WTC11 (cell line): ENCODE data around the gene CDKN3. TPM values are rescaled to one million over a fixed set of nuclear protein-coding genes. Genes with fewer than 3 reads are reported as not detected.

Experiments
- ATAC-seq: fragments of 200-7000 bp; cut with Tn5 transposase; 2 replicates; pipeline ENCODE4 v1.10.0; 2021; ENCODE audit warnings: mild to moderate bottlenecking, moderate library complexity
- CTCF ChIA-PET: fragments of 300-600 bp; sonication (Branson Sonifier 250); formaldehyde crosslinking; loops from one replicate; lab custom pipeline; 2021; ENCODE audit warnings: antibody characterized with exemption; lab: Charles Lee
- POLR2A ChIA-PET: fragments of 350-600 bp; sonication (Branson Sonifier 250); formaldehyde crosslinking; loops from one replicate; lab custom pipeline; 2021; ENCODE audit warnings: antibody characterized with exemption; lab: Charles Lee
- DNase-seq: peaks from one replicate; pipeline ENCODE4 v3.0.0; 2021; ENCODE audit warnings: low spot score
- H3K27ac Mint-ChIP-seq: 2 replicates; pipeline ENCODE4 v1.8.0; 2021; ENCODE audit warnings: mixed read lengths
- H3K27me3 Mint-ChIP-seq: 2 replicates; pipeline ENCODE4 v1.8.0; 2021; ENCODE audit warnings: low read depth, mild to moderate bottlenecking, moderate library complexity, mixed read lengths
- H3K36me3 Mint-ChIP-seq: 2 replicates; pipeline ENCODE4 v1.8.0; 2021; ENCODE audit warnings: mixed read lengths
- H3K4me1 Mint-ChIP-seq: 2 replicates; pipeline ENCODE4 v1.8.0; 2022; ENCODE audit warnings: mixed read lengths
- H3K4me3 Mint-ChIP-seq: 2 replicates; pipeline ENCODE4 v1.8.0; 2021; ENCODE audit warnings: mild to moderate bottlenecking, moderate library complexity, mixed read lengths
- H3K9me3 Mint-ChIP-seq: 2 replicates; pipeline ENCODE4 v1.8.0; 2021; ENCODE audit warnings: mixed read lengths
- ETV6 ChIP-seq: sonication (generic); formaldehyde crosslinking; IDR thresholded peaks from 2 replicates; pipeline ENCODE4 v1.8.1; 2022; ENCODE audit warnings: mild to moderate bottlenecking, missing genetic modification reagents
- FOXK1 ChIP-seq: sonication (generic); formaldehyde crosslinking; IDR thresholded peaks from 2 replicates; pipeline ENCODE4 v1.8.0; 2022; ENCODE audit warnings: mild to moderate bottlenecking, moderate library complexity, missing genetic modification reagents
- KAT7 ChIP-seq: sonication (generic); formaldehyde crosslinking; IDR thresholded peaks from 2 replicates; pipeline ENCODE4 v1.8.1; 2023; ENCODE audit warnings: missing genetic modification reagents, mild to moderate bottlenecking, borderline replicate concordance
- OVOL2 ChIP-seq: fragments of 250-450 bp; sonication (Bioruptor Pico); IDR thresholded peaks from 2 replicates; pipeline ENCODE4 v1.9.0; 2021; ENCODE audit warnings: mild to moderate bottlenecking, borderline replicate concordance
- RELA ChIP-seq: sonication (generic); formaldehyde crosslinking; IDR thresholded peaks from 2 replicates; pipeline ENCODE4 v1.8.1; 2022; ENCODE audit warnings: missing genetic modification reagents, mild to moderate bottlenecking, borderline replicate concordance
- RORB ChIP-seq: fragments of 250-450 bp; sonication (Bioruptor Pico); IDR thresholded peaks from 2 replicates; pipeline ENCODE4 v1.9.0; 2021; ENCODE audit warnings: mild to moderate bottlenecking
- TCF7 ChIP-seq: sonication (generic); formaldehyde crosslinking; IDR thresholded peaks from 2 replicates; pipeline ENCODE4 v1.8.0; 2022; ENCODE audit warnings: mild to moderate bottlenecking, low read depth, missing genetic modification reagents, moderate library complexity
- ZNF138 ChIP-seq: sonication (generic); formaldehyde crosslinking; conservative IDR thresholded peaks from 2 replicates; pipeline ENCODE4 v1.8.1; 2022; ENCODE audit warnings: mild to moderate bottlenecking, moderate library complexity, missing genetic modification reagents
- ZNF219 ChIP-seq: sonication (generic); formaldehyde crosslinking; IDR thresholded peaks from 2 replicates; pipeline ENCODE4 v1.8.0; 2023; ENCODE audit warnings: missing genetic modification reagents, mild to moderate bottlenecking, borderline replicate concordance
- ZNF263 ChIP-seq: sonication (generic); formaldehyde crosslinking; IDR thresholded peaks from 2 replicates; pipeline ENCODE4 v1.8.1; 2022; ENCODE audit warnings: low read depth, mild to moderate bottlenecking, moderate library complexity, missing genetic modification reagents
- ZNF317 ChIP-seq: sonication (generic); formaldehyde crosslinking; IDR thresholded peaks from 2 replicates; pipeline ENCODE4 v1.8.1; 2023; ENCODE audit warnings: low read depth, mild to moderate bottlenecking, moderate library complexity, missing genetic modification reagents, borderline replicate concordance
- ZNF416 ChIP-seq: fragments of 250-450 bp; sonication (Bioruptor Pico); IDR thresholded peaks from 2 replicates; pipeline ENCODE4 v1.9.0; 2021; ENCODE audit warnings: mild to moderate bottlenecking, inconsistent platforms
- total RNA-seq: library from RNA; stranded (reverse); gene quantifications from 3 replicates; pipeline ENCODE4 v1.2.3, GENCODE V29; 2021
- TF ChIP-seq, protein P1 (sequence below): fragments of 250-450 bp; sonication (Bioruptor Pico); IDR thresholded peaks from 2 replicates; pipeline ENCODE4 v1.9.0; 2021; ENCODE audit warnings: mild to moderate bottlenecking
- TF ChIP-seq, protein P2 (sequence below): sonication (generic); formaldehyde crosslinking; IDR thresholded peaks from 2 replicates; pipeline ENCODE4 v1.8.0; 2022; ENCODE audit warnings: mild to moderate bottlenecking, missing genetic modification reagents
- TF ChIP-seq, protein P3 (sequence below): fragments of 250-450 bp; sonication (Bioruptor Pico); conservative IDR thresholded peaks from 2 replicates; pipeline ENCODE4 v1.9.0; 2021; ENCODE audit warnings: mild to moderate bottlenecking
- TF ChIP-seq, protein P4 (sequence below): sonication (generic); formaldehyde crosslinking; IDR thresholded peaks from 2 replicates; pipeline ENCODE4 v1.8.1; 2022; ENCODE audit warnings: mild to moderate bottlenecking, moderate library complexity, missing genetic modification reagents

The CDKN3 gene
- total RNA-seq, 1 experiment from 2014 or later, result 55.4 TPM

DNA sequence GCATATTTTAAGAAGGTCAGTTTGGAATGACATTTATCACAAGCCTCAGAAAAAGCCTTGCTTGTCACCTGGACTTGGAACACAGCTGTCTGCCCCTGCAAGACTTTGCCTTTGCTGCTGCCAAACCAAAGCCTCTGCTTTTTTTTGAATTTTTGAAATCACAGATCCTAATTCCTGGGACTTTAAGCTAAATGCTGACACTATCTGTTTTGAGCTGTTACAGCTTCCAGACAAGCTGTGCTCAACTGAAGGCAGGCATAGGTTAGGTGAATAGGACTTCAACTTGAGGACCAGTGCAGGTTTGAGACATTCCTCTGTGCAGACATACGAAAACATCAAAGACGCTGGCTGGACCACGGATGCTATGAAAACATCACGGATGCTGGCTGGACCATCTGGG lies 11.3 kb upstream of the CDKN3 start (continued):
- TF ChIP-seq RORB (CRISPR knock-in tag), result no peak
- TF ChIP-seq ZNF317 (CRISPR knock-in tag), result no peak
- TF ChIP-seq, protein P1, sequence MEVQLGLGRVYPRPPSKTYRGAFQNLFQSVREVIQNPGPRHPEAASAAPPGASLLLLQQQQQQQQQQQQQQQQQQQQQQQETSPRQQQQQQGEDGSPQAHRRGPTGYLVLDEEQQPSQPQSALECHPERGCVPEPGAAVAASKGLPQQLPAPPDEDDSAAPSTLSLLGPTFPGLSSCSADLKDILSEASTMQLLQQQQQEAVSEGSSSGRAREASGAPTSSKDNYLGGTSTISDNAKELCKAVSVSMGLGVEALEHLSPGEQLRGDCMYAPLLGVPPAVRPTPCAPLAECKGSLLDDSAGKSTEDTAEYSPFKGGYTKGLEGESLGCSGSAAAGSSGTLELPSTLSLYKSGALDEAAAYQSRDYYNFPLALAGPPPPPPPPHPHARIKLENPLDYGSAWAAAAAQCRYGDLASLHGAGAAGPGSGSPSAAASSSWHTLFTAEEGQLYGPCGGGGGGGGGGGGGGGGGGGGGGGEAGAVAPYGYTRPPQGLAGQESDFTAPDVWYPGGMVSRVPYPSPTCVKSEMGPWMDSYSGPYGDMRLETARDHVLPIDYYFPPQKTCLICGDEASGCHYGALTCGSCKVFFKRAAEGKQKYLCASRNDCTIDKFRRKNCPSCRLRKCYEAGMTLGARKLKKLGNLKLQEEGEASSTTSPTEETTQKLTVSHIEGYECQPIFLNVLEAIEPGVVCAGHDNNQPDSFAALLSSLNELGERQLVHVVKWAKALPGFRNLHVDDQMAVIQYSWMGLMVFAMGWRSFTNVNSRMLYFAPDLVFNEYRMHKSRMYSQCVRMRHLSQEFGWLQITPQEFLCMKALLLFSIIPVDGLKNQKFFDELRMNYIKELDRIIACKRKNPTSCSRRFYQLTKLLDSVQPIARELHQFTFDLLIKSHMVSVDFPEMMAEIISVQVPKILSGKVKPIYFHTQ, result no peak
- no peak for TF ChIP-seq TCF7 (CRISPR knock-in tag)
- TF ChIP-seq ZNF138 (CRISPR knock-in tag), result no peak
- TF ChIP-seq, protein P2, sequence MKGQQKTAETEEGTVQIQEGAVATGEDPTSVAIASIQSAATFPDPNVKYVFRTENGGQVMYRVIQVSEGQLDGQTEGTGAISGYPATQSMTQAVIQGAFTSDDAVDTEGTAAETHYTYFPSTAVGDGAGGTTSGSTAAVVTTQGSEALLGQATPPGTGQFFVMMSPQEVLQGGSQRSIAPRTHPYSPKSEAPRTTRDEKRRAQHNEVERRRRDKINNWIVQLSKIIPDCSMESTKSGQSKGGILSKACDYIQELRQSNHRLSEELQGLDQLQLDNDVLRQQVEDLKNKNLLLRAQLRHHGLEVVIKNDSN, result no peak
- no peak for TF ChIP-seq ZNF219 (CRISPR knock-in tag)
- TF ChIP-seq, protein P3, sequence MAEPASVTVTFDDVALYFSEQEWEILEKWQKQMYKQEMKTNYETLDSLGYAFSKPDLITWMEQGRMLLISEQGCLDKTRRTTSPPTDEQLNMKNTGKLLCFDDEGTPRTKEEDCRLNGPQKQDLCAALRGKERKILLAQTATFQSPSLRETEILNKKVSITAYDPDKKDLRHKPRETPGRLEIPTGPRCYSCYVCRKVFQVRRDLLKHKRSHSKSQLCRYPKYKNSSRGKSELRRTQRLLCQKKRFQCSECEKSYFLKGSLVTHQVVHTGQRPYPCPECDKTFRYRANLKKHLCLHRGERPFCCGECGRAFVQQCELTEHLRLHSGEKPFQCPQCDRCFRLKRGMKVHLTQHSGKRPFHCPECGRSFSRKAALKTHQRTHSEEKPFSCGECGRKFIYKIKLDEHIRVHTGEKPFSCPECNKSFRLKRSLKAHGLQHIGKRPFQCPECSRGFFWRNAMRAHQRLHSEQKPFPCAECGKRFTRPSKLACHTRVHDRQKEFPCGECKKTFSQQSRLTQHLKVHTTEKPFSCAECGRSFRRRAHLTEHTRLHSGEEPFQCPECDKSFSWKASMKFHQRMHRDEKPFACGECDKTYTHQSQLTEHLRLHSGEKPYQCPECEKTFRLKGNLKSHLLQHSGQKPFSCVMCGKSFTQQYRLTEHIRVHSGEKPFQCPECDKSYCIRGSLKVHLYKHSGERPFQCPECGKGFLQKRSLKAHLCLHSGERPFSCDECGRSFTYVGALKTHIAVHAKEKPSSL (CRISPR knock-in tag), result no peak

DNA sequence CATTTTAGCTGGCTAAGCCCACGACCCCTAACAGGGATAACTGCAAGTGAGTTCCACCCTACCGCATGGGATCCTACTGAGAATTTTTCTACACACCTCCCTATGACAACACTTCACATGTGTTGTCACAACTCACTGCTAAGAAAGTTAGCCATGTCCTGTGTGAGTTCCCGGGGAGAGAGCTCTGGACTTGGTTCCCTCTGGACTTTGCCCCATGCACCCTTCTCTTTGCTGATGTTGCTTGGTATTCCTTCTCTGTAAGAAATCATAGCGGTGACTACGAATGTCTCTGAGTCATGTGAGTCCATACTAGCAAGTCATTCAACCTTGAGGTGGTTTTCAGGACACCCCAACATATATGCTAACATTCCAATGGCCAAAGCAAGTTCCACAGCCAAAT lies 9.5 kb upstream of the CDKN3 start:
- ATAC-seq (no peak), DNase-seq (no peak)
- Mint-ChIP-seq H3K4me1 (peaks cover 12% of the 10 kb centered on the region; the same call in 1 of the 2 replicates), H3K9me3 (no peaks in the 10 kb centered on the region), H3K27ac (no peak overlapping the region), H3K27me3 (no peaks in the 10 kb centered on the region; the same call in 1 of the 2 replicates), H3K36me3 (no peaks in the 10 kb centered on the region), H3K4me3 (no peak overlapping the region)
- CTCF ChIA-PET, result interaction anchor here (1.1 to 2.7 kb wide), 3 partner anchors 9 to 40 kb away, joined by 4 to 10 read pairs (median 6); partner anchors contain the start of gene CDKN3
- TF ChIP-seq, protein P4, sequence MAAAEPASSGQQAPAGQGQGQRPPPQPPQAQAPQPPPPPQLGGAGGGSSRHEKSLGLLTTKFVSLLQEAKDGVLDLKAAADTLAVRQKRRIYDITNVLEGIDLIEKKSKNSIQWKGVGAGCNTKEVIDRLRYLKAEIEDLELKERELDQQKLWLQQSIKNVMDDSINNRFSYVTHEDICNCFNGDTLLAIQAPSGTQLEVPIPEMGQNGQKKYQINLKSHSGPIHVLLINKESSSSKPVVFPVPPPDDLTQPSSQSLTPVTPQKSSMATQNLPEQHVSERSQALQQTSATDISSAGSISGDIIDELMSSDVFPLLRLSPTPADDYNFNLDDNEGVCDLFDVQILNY (CRISPR knock-in tag), result no peak
- no peak for TF ChIP-seq ETV6 (CRISPR knock-in tag)
- no peak for TF ChIP-seq FOXK1 (CRISPR knock-in tag)
- no peak for TF ChIP-seq ZNF138 (CRISPR knock-in tag)
- TF ChIP-seq ZNF263, result no peak
- no peak for TF ChIP-seq ZNF416 (CRISPR knock-in tag)
- TF ChIP-seq RELA (CRISPR knock-in tag), result no peak
- no peak for TF ChIP-seq OVOL2 (CRISPR knock-in tag)
- no peak for TF ChIP-seq KAT7 (CRISPR knock-in tag)
- TF ChIP-seq, protein P3 (CRISPR knock-in tag), result no peak
- POLR2A ChIA-PET, result interaction anchor here (0.6 kb wide), 1 partner anchor 1048 kb away, joined by 5 read pairs; no protein-coding TSS in a partner anchor
